ENCODE measurements around the gene PTPRN.
A peak's percentile ranks its signal among the peaks of the same experiment; 100 is the strongest.

PTPRN gene

GRCh38 chr2:219286436-219287115 is 22.6 kb downstream of the PTPRN start:
- DNase-seq (ENCODE audit: low spot score) = peak; percentile 88

- DNase-seq (ENCODE audit: low spot score) = peak; percentile 92
These were observed 23.2 kb downstream of the PTPRN start for GRCh38 chr2:219285894-219286425.

- no peak for DNase-seq (ENCODE audit: low spot score)
These were observed 23.8 kb downstream of the PTPRN start for GRCh38 chr2:219285373-219285735.

DNA sequence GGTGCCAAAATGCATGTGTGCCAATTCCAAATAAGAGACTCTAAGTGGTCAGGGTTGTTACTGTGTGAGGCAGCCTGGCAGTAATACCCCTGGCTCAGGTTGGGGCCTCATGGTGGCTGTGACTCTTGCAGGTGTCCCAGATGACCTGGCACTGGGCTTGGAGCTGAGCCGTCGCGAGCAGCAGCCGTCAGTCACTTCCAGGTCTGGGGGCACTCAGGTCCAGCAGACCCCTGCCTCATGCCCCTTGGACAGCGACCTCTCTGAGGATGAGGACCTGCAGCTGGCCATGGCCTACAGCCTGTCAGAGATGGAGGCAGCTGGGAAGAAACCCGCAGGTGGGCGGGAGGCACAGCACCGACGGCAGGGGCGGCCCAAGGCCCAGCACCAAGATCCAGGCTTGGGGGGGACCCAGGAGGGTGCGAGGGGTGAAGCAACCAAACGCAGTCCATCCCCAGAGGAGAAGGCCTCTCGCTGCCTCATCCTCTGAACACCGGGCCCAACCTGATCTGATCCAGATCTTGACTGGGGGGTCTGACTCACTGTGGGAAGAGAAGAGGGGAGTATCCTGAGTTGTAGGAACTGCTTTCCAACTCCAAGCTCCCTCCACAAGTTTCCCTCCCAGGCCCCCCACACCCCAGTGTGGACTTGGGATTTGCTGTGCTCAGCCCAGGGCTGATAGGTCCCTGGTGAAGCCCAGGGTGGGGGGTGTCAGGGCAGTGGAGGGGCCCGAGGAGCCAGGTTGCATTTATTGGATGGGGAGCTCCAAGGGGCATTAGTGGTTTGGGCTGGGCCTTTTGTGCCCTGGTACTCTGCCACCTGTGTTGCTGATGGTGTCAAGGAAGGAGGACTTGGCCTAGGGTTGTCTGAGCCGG is 24.5 kb downstream of the PTPRN start:
- DNase-seq (ENCODE audit: low spot score) = no peak

DNA sequence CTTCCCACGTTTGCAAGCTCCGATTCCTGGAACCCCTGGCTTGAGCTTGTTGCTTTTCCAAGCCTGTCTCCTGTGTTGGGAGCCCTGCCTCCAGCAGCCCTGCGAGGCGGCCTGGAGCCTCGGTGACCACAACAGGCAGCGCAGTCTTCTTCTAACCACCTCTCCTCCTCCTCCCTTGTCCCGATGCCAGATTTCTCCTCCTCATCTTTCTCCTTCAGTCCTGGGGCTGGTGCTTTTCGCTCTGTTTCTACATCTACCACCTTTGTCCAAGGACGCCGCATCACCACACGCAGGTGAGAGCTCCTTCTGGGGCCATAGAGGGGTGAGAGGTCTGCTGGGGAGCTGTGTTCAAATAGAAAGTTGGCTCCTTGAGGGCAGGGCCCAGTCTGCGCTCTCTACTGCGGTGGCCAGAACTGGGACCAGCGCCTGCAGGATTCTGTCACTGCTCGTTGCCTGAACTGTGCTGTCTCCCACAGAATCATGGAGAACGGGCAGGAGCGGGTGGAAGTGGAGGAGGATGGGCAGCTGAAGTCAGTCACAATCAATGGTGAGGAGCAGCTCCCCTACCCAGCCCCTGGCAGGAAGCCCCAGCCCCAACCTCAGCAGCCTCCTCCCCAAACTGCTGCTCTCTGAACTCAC is 26.1 kb downstream of the PTPRN start:
- no peak for DNase-seq (ENCODE audit: low spot score)

DNA sequence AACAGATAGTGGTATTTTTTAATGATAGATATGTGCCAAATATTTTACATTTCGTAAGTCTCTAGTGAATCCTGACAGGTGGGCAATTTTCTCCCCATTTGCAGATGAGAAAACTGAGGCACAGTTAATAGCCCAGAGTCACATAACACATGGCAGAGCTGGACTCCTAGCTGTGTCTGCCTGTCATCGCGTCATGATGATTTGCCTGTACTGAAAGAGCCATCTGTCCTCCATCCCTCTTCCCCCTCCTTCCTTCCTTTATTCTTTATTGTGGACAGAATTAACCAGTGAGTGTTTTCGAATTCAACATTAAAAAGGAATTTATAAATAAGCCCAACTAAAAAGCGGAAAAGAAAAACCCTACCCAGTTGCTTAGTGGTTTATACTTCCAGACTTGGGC is 26.8 kb downstream of the PTPRN start:
- no peak for DNase-seq (ENCODE audit: low spot score)

- no peak for DNase-seq (ENCODE audit: low spot score)
These were observed 27.6 kb downstream of the PTPRN start for GRCh38 chr2:219281588-219281987.

- no peak for DNase-seq (ENCODE audit: low spot score)
These were observed 28.6 kb downstream of the PTPRN start for GRCh38 chr2:219280651-219281050.

- no peak for DNase-seq (ENCODE audit: low spot score)
These were observed 29.2 kb downstream of the PTPRN start for GRCh38 chr2:219279916-219280516.

DNA sequence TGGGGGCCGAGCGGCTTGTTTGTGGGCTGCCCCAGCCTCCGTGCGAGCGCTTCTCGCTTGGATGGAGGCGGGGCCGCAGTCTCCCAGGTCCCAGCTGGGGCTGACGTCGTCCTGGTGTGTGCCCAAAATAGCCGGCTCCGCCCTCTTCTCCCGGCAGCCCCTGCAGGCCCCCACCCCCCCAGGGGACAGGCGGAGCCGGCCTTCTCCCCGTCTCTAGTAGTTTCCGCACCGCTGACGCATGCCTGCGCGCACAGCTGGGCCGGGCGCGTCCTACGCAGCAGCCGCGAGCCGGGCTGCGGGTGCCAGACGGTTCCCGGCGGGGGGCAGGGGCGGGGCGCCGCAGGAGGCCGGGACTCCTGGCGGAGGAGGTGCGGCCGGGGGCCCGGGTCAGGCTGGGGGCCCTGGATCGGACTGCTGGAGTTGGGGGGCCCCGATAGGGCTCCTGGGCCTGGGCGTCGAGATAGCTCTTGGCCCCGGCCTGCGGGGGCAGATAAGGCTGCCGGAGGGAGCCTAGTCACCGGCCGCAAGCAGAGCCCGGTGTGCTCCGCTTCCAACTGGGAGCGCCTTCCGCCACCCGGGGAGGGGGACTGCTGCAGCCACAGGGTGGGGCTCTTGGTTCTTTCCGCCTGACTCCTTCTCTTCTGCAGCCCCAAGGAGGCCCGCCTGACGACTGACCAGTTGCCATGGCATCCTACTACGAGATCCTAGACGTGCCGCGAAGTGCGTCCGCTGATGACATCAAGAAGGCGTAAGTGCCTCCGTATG is 29.9 kb downstream of the PTPRN start, which contains the start of gene DNAJB2:
TSS of gene DNAJB2 (plus strand) at position 216 of the 765 bp plus-strand sequence. CDS start at position 684, 468 bp downstream.
- DNase-seq (ENCODE audit: low spot score) = peak; percentile 96

GRCh38 chr2:219278655-219279150 is 30.5 kb downstream of the PTPRN start:
- no peak for DNase-seq (ENCODE audit: low spot score)

DNA sequence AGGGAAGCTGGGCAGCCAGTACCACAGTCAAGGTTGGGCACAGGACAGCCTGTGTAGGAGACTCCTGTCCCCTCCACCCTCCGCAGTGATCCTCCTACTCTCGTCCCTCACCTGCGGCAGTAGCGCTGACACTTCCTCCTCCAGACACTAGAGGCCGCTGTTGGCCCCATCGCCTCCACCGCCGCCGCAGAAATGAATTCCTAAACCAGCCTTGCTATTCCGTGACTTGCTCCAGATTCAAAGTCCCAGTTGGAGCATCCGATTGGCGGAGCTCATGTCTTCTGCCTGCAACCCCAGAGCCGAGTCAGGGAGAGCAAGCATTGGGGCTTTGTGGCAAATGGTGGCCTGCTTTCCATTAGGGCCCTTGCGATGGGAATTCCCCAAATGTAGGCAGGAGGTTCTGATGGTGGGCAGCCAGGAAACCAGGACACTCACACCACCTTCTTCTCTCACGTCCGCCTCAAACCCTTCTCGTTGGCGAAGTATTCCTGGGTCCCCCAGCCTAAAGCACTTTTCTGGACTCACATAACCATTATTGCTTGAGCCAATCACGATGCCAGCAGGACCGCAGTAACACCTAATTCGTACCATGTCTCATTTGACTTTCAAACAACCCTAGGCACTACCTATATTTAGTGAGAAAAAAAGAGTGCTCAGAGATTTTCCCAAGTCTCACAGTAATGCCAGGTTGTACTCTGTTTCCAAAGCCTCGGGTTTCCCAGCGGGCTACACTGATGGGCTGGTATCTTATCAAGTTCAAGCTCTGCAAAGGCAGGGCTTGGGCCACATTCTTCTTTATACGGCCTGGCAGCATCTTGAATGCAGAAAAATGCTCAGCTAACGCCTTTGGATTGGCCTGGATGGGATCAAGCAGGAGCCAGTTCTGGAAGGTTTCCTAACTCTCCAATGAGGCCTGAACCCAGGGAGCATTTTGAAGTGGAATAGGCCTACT is 31.2 kb downstream of the PTPRN start:
- peak; percentile 76 for DNase-seq (ENCODE audit: low spot score)

DNA sequence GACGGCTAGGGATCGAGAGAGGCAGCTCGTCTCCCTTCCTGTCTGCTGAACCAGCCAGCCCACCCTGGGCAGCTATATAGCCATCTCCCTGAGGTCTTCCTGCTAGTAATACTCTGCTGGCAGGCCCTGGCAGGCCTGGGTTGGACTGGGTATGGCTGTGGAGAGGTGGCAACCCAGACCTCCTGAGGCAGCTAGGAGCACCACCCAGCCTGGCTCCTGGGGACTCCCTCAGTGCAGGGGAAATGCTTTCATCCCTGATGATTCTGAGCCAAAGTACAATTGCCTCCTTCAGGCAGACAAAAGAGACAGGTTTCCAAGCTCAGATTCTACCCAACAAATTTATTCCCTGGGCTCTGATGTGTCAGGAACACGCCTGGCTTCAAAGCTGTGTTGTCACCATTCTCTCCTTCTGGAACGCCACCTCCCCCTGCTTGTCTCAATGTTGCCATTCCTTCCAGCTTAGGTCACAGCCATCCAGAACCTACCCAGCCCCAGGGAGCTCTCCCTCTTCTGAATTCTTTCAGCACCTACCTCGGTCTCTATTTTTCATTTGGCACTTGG is 34.8 kb downstream of the PTPRN start:
- DNase-seq (ENCODE audit: low spot score) = peak; percentile 81

GRCh38 chr2:219273937-219274336 is 35.3 kb downstream of the PTPRN start:
- DNase-seq (ENCODE audit: low spot score) = no peak

DNA sequence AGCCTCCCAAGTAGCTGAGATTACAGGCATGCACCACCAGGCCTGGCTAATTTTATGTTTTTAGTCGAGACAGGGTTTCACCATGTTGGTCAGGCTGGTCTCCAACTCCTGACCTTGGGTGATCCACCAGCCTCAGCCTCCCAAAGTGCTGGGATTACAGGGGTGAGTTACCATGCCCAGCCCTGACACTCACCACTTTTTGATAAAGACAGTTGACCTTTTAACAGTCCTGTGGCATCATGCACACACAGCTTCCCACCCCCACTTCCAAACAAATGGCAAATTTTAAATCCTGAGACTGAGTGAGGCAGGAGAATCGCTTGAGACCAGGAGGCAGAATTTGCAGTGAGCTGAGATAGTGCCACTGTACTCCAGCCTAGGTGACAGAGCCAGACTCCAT is 36.2 kb downstream of the PTPRN start:
- DNase-seq (ENCODE audit: low spot score) = no peak

GRCh38 chr2:219272356-219272755 is 36.8 kb downstream of the PTPRN start:
- DNase-seq (ENCODE audit: low spot score) = no peak

DNA sequence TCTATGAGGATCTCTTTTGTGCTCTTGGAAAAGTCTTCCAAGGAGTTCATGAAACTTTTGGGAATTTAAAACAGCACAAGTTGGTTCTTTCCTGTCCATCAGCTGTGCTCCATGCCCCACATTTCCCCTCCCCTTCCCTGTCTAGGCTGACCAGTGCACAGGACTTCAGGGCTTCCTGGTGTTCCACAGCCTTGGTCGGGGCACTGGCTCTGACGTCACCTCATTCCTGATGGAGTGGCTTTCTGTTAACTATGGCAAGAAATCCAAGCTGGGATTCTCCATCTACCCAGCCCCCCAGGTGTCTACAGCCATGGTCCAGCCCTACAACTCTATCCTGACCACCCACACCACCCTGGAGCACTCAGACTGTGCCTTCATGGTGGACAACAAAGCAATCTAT is 38.2 kb downstream of the PTPRN start:
- no peak for DNase-seq (ENCODE audit: low spot score)

GRCh38 chr2:219270055-219270372 is 39.2 kb downstream of the PTPRN start:
- DNase-seq (ENCODE audit: low spot score) = no peak

GRCh38 chr2:219269362-219270054 is 39.7 kb downstream of the PTPRN start:
- DNase-seq (ENCODE audit: low spot score) = no peak

Data from SW480 (cell line).